Measurements from ENCODE around the gene SLC35F6.
"Not testable (repeated sequence)": the region's sequence is repeated elsewhere in the genome, so short reads cannot be mapped to it uniquely, and the experiment has no call there.

Gene SLC35F6

DNA sequence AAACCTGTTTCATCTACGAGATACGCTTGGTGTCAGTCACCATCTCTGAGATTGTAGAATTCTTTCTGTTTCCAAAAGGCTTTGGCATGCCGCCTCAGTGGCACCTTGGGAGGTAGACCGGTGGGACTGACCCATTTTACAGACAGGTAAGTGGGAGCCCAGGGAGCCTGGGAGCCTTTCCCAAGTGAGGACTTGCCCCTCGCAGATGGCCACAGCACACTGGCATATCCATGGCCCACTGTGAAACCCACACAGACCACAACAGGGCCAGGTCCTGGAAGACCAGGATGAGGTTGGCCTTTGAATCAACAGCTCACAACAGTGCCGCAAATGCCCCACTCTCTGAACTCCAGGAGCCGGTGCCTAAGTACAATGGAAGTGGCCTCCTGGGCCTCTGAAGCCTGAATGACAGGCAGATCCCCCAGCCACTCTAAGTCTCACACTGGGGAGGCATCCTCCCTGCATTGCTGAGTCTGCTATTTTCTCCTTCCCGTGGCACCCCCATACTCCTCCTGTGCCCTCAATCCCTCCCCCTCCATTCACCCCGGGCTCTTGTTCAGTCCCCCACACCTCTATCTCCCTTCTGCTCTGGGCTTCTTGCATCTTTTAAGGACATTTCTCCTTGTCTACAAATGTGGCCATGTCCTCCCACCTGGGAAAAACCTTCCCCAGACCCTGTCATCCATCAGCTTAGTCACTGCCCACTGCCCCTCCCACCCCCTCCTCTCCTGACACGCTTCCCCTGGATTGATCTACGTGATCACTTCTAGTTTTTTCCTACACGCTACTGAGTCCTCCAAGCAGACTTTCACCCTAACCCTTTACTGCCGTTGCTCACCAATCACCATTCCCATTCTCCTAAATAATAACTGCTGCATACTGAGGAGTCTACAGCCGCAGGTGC lies 48.0 kb downstream of the SLC35F6 start:
- TF ChIP-seq ZFX (IDR thresholded peaks at IDR 0.05; ENCODE audit: borderline replicate concordance) = no peak
- TF ChIP-seq, protein P1, sequence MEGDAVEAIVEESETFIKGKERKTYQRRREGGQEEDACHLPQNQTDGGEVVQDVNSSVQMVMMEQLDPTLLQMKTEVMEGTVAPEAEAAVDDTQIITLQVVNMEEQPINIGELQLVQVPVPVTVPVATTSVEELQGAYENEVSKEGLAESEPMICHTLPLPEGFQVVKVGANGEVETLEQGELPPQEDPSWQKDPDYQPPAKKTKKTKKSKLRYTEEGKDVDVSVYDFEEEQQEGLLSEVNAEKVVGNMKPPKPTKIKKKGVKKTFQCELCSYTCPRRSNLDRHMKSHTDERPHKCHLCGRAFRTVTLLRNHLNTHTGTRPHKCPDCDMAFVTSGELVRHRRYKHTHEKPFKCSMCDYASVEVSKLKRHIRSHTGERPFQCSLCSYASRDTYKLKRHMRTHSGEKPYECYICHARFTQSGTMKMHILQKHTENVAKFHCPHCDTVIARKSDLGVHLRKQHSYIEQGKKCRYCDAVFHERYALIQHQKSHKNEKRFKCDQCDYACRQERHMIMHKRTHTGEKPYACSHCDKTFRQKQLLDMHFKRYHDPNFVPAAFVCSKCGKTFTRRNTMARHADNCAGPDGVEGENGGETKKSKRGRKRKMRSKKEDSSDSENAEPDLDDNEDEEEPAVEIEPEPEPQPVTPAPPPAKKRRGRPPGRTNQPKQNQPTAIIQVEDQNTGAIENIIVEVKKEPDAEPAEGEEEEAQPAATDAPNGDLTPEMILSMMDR (IDR thresholded peaks at IDR 0.05) = no peak

DNA sequence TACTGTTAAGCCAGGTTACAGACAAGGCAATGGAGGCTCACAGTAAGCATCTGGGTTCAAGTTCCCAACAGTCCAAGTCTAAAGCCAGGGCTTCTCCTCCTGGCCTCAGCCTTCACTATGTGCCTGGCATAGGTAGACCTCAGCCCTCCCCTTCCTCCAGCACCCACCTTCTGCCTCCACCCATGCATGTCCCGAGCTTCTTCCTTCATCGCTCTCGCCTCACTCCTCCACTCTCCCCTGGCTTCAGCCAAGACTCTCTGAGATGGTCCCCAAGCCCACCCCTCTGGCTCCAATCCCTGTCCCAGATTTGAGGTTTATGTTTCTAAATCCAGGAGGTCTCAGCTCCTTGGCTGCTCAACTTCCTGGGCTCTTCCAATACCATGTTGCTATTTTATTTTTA lies 48.6 kb downstream of the SLC35F6 start:
- no peak overlapping the region for H3K27ac ChIP-seq
- TF ChIP-seq, protein P1 (IDR thresholded peaks at IDR 0.05) = no peak
- TF ChIP-seq ZFX (IDR thresholded peaks at IDR 0.05; ENCODE audit: borderline replicate concordance) = no peak

More for the DNA sequence above, 48.0 kb downstream of the SLC35F6 start:
- no peak overlapping the region for H3K27ac ChIP-seq

DNA sequence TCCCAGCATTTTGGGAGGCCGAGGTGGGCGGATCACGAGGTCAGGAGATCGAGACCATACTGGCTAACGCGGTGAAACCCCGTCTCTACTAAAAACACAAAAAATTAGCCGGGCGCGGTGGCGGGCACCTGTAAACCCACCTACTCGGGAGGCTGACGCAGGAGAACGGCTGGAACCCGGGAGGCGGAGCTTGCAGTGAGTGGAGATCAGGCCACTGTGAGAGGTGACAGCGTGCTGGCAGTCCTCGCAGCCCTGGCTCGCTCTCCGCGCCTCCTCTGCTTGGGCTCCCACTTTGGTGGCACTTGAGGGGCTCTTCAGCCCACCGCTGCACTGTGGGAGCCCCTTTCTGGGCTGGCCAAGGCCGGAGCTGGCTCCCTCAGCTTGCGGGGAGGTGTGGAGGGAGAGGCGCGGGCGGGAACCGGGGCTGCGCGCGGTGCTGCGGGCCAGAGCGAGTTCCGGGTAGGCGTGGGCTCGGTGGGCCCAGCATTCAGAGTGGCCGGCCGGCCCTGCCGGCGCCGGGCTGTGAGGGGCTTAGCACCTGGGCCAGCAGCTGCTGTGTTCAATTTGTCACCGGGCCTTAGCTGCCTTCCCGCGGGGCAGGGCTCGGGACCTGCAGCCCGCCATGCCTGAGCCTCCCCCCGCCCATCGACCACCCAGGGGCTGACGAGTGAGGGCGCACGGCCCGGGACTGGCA lies 50.1 kb downstream of the SLC35F6 start:
- not testable (repeated sequence) for H3K27ac ChIP-seq

DNA sequence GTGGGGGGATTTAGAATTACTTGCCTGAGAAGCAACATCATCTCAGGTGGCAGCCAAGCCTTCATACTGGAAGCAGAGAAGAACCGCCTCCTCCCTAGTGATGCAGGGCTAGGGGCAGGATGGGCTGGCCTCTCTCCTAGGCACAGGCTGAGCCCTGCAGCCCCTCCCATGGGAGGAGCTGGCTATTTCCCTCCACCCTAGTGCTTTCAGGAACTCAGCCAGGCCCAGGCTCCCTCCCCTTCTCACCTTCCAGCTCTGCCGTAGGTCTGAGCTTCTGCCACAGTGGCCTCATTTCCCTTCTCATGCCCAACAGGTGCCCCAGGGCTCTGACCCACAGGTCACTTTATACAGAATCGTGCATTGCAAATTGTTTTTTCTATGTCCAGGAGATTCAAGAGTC lies 52.8 kb downstream of the SLC35F6 start:
- TF ChIP-seq ZFX (IDR thresholded peaks at IDR 0.05; ENCODE audit: borderline replicate concordance) = no peak
- TF ChIP-seq, protein P1 (IDR thresholded peaks at IDR 0.05) = no peak
- H3K27ac ChIP-seq = no peak overlapping the region

DNA sequence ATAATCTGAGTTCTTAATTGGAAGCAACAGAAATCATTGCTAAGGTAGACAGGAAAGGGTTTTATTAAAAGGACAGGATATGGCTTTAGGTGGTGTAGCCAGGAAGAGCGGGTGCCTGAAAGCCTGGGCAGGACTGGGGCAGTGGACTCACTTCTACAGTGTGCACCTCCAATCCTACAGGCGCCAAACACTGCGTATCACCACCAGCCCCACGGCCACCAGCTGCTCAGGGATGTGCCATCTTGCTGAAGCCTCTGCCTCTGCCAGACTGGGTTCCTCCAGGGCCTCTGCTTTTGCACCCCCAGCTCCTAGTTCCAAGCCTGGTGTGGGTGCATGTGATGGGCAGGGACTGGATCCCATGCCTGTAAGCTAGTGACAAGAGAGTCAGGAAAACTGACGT lies 54.2 kb downstream of the SLC35F6 start:
- TF ChIP-seq, protein P1 (IDR thresholded peaks at IDR 0.05) = no peak
- no peak for TF ChIP-seq ZFX (IDR thresholded peaks at IDR 0.05; ENCODE audit: borderline replicate concordance)
- H3K27ac ChIP-seq = no peak overlapping the region

DNA sequence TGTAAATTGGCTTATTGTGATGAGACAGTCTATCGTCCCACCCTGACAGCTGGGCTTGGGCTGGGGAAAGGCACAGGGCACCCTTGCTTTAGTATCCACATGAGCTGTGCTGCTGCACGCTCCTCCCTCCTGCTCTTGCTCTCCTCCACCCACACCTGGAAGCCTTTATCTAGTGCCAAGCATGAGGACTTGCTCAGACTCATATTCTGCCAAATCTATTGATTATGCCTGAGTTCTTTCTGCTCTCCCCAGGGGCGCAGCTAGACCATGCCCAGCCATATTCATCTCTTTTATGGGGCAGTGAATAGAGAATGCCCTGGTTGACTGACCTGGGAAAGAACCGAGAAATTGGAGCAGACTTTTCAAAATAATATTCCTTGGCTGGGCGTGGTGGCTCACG lies 54.9 kb downstream of the SLC35F6 start:
- no peak overlapping the region for H3K27ac ChIP-seq
- TF ChIP-seq, protein P1 (IDR thresholded peaks at IDR 0.05) = no peak
- no peak for TF ChIP-seq ZFX (IDR thresholded peaks at IDR 0.05; ENCODE audit: borderline replicate concordance)

DNA sequence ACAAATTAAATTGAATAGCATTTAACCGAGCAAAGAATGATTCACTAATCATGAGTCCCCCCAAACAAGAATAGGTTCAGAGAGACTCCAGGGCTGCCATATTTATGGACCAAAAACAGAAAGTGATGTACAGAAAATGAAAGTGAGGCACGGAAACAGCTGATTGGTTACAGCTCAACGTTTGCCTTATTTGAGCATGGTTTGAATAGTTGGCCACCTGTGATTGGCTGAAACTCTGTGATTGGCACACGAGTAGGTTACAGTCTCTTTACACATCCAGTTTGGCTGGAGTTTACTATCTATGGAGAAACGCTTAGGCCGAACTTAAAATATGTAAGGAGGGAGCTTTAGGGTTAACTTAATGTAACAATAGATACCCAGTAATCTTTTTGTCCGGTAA lies 56.8 kb downstream of the SLC35F6 start:
- H3K27ac ChIP-seq = no peak overlapping the region
- TF ChIP-seq, protein P1 (IDR thresholded peaks at IDR 0.05) = no peak
- TF ChIP-seq ZFX (IDR thresholded peaks at IDR 0.05; ENCODE audit: borderline replicate concordance) = no peak

All from 22Rv1 (cell line).